T-helper 1 cell (primary cell): ENCODE results near the gene AKAP4.

Experiments
- DNase-seq, 5 donors: peaks; one replicate each; pipeline ENCODE4 v3.0.0-alpha.2; 2012 to 2020
- total RNA-seq, 4 donors: gene quantifications; one replicate each; lab custom pipeline; 2026; lab: John Stamatoyannopoulos, UW

AKAP4 gene, protein sequence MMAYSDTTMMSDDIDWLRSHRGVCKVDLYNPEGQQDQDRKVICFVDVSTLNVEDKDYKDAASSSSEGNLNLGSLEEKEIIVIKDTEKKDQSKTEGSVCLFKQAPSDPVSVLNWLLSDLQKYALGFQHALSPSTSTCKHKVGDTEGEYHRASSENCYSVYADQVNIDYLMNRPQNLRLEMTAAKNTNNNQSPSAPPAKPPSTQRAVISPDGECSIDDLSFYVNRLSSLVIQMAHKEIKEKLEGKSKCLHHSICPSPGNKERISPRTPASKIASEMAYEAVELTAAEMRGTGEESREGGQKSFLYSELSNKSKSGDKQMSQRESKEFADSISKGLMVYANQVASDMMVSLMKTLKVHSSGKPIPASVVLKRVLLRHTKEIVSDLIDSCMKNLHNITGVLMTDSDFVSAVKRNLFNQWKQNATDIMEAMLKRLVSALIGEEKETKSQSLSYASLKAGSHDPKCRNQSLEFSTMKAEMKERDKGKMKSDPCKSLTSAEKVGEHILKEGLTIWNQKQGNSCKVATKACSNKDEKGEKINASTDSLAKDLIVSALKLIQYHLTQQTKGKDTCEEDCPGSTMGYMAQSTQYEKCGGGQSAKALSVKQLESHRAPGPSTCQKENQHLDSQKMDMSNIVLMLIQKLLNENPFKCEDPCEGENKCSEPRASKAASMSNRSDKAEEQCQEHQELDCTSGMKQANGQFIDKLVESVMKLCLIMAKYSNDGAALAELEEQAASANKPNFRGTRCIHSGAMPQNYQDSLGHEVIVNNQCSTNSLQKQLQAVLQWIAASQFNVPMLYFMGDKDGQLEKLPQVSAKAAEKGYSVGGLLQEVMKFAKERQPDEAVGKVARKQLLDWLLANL
- 0 reads per million in 4 donors for total RNA-seq

DNA sequence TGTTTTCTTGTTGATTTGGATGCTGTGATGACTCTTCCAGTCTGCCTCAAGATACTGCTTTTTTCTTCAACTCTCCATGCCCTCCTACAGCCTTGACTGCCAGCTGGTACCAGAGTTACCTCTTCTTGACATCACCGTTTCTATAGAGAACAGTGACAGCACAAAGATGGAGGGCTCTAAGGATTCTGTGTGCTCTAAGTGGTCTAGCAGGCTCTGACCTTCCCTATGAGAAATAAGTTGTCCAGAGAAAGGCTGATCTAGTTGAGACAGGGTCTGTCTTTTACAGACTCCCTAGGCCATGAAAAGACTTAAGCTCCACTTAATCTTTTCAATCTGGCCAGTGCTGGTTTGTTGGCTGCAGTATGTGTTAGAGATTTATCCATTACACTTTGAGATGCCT, at the start of gene AKAP4:
Gene AKAP4 (minus strand): TSS at position 101 of the 400 bp plus-strand sequence. CDS start 118 bp downstream, outside the sequence.
- DNase-seq: no peak

DNA sequence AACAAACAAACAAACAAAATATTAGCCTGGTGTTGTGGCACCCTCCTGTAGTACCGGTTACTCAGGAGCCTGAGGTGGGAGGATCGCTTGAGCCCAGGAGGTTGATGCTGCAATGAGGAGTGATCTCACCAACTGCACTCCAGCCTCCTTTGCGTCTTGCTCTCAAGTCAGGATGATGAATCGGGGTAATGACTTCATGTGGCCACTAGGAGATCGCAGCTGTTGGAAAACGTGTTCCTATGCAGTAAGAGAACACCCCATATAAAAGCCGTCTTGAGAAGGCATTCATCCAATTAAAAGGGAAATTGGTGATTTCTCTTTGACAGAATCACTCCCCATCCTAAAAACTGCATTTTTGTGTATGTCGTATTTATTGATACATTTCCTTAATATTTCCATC, 10.7 kb upstream of the AKAP4 start:
- no peak for DNase-seq

DNA sequence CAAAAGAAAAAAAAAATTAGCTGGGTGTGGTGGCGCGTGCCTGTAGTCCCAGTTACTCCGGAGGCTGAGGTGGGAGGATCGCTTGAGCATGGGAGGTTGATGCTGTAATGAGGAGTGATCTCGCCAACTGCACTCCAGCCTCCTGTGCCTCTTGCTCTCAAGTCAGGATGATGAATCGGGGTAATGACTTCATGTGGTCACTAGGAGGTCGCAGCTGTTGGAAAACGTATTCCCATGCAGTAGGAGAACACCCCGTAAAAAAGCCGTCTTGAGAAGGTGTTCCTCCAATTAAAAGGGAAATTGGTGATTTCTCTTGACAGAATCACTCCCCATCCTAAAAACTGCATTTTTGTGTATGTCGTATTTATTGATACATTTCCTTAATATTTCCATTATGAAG, 5.9 kb upstream of the AKAP4 start:
- no peak for DNase-seq

DNA sequence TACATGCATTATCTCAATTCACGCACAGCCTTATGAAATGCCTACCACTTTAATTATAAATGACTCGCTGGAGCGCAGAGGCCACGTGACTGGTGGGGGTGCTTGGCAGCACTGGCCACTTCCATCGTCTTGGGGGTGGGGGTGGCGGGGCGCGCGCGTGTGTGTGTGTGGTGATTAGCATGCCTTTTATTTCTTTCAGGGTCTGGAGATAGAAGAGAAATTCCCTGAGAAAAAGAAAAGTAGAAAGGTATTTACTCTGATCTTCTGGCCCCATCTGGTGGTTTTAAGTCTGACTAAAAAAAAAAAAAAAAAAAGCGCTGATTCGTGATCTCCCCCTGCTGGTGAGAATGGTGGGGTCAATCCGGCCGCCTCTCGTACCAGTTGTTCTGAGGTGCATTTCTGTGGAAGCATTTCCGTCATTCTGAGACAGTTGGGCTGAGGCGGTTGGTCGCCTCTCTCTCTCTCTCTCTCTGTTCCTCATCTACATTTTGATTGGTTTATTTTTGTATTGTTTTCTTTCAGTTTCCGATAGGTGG, 3.6 kb upstream of the AKAP4 start, which contains the start of gene CCNB3:
Gene CCNB3 (plus strand): TSS at position 402 of the 536 bp plus-strand sequence. CDS start 80,399 bp downstream, outside the sequence.
- peak; percentile 41 to 85 (median 55) for DNase-seq

DNA sequence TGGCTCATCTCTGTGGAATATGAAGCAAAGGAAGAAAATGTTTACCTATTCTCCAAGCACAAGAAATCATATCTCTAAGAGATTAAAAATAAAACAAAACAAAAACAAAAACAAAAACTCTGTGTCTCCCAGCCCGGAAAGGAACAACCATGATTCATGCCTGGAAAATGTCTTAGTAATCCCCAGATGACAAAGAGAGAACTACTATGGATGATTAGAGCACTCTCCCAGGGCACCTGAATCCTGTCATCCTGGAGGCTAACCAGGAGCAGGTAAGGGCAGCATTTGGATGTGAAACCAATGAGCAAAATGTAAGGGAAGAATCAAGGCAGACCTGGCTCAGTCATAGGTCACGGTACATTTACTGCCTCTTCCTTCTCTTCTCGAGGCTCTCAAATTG, 1.7 kb upstream of the AKAP4 start:
- DNase-seq: no peak

DNA sequence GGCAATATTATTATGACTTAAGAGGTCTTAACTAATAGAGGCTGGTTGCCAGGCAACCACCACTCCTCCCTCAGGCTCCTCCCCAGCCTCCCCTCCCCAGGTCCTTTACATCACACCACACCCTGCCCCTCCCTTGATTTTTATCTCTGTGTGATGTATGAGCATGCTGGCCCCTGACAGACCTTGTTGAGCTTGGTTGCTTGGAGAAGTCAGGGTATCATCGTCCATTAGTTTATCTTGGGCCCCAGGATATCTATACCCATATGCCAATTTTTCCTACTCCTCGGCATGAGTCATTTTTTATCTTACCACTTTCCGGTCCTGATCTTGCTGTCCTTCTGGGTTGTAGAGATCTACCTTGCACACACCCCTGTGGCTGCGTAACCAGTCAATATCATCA, 2.5 kb downstream of the AKAP4 start:
- no peak for DNase-seq

DNA sequence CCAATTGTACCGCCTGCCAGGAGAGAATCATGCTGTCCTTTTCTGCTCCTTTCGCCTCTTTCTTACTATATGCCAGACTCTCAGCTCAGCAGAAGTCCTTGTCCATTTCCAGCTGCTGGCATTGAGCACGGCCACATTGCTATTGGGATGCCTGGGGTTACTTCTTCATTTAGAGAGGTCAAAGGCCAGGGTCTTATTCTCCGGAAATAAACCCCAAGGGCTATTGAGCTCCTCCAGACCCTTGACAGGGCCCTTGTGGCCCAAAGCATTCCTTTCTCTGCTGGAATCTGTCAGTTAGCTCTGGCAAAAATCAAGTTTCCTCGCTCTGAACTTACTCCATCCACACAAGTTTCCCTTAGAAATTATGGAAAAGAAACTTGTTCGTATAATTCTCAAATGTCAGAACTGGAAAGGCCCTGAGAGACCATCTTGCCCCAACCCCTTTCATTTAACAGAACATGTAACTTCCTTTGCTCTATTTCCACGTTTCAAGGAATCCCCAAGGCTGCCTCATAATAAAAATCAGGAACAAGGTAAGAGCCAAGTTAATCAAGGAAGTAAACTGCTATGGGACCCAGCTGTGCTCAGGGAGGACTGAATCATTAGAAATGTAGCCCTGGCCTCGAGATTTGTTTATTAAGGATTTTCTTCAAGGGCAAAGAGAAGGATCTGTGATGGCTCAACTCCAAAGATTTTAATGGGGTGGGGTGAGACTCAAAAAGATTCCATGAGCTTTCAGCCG, 11.8 kb downstream of the AKAP4 start:
- no peak for DNase-seq

DNA sequence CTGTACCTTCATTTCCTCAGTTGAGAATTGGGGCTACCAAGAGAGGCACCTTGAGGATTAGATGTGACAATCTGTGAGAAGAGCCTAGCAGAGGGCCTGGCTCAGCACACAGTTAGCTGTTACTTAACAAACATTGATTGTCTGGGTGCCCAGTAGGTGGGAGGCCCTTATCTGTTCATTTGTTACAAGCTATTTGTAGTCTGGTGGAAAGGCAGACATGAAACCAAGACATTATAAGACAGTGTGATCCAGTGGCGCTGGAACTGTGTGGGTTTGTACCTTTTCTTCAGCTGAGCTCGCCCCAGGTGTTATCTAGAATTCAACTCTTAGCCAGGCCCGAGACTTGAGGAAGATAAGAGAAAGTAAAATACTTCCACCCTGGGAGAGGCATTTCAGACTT, 16.9 kb downstream of the AKAP4 start:
- no peak for DNase-seq

DNA sequence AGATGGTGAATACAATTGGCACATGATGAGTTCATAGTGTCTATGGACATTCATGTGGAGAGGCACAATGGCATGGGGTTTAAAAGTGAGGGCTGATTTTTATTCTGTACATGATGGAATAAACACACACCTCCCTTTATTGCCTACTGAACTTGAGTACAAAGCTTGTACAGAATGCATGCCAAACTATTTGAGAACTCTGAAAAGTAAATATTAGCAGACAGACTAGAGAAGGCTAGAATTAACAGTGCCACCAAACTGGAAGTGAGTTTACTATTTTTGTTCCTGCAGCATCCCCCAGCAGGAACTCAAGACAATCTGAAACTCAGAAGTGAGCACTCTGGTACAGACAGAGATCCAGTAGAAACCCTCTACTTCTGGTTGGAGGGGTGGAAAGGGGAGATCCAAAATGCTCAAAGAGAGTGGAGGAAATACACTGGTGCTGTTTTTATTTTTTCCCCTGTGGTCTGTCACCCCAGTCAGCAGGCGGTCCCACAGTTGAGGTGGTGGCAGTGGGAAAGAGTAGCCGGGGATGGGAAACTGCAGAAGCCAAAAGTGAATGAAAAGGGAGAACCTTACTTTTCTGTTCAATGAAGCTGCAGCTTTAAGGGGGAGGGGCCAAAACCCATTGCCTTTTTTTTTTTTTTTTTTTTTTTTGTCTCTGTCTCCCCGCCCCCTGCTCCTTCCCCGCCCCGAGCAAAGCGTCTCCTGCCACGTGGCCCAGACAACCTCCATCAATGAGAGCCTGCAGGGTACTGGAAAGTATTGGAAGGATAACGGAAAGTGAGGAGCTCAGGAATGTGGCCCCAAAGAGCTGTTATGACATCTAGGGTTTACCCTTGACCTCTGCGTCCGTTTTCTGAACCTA, 20.5 kb downstream of the AKAP4 start:
- no peak for DNase-seq

DNA sequence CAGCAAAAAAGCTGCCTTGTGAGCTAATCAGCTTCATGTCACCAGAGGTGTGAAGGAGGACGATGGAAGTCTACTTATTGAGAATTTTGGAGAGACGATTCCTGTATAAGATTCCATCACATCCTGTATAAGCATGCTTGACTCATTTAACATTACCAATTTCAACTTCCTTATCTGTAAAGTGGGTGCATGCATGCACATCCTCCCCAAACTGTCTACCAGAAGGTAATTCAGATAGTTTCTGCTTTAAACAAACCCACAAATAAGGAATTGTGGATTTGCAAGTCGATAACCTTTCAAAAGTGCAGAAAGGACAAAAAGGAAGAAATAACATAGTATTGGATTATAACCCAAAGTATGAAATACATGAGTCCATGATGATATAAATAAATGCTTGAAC, 31.1 kb downstream of the AKAP4 start:
- no peak for DNase-seq

DNA sequence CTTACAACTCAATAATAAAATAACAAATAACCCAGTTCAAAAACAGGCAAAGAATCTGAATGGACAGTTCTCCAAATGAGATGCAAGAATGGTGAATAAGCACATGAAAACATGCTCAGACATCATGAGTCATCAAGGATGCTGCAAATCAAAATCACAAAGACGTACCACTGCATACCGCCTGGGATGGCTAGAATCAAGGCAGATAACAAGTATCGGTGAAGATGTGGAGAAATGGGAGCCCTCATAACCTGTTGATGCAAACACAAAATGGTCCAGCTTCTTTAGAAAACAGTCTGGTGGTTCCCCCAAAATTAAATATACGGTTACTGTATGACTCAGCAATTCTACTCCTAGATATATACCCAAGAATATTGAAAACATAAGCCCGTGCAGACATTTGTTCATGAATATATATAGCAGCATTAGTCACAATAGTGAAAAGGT, 32.5 kb downstream of the AKAP4 start:
- no peak for DNase-seq

DNA sequence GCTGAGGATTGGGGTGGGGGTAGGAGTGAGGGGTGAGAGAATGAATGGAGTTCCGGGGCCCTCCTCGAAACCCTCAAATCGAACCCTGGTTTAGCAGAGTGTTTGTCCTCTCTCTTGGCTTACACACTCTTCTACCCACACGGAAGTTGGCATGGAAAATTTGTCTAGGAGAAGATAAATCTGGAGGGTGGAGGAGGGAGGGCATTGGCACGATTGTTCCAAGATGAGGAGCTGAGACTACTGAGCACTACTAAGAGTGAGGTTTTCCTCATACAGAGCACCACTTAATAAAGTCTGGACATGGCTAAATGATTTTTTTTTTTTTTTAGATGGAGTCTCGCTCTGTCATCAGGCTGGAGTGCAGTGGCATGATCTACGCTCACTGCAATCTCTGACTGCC, 33.4 kb downstream of the AKAP4 start:
- no peak for DNase-seq

DNA sequence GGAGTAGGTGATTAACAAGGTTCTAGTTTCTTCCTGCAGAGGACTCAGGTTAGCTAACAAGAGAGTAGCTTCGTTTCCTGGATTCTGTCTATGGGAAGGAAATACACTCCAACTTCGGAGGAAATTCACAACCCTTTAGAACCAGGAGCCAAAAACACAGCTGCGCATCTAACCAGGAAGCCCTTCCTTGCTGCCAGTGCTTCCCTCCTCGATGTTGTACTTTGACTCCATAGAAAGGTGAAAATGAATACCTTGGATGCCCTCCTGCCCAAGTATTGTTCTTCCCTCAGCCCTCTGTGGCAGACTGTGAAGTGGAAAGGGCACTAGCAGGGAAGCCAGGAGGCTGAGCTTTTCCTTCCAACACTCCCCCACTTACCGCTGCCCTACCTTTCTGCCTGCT, 35.1 kb downstream of the AKAP4 start:
- DNase-seq: no peak

DNA sequence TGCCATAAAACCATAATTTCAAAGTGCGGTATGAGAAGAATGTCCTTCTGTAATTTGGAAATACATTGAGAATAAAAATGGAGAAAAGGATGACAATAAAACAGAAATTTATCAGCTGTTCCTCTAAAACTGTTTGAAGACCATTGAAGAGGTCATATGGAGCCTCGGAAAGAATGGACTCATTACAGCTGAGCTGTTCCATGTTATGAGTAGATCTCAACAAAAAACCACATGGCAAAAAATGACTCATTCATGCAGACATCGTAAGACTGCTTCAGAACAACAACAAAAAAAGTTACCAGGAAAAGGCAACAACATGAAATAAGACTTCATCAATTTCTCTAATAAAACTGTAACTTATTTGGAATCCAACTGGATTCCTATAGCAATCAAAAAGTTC, 39.7 kb downstream of the AKAP4 start:
- DNase-seq: no peak

DNA sequence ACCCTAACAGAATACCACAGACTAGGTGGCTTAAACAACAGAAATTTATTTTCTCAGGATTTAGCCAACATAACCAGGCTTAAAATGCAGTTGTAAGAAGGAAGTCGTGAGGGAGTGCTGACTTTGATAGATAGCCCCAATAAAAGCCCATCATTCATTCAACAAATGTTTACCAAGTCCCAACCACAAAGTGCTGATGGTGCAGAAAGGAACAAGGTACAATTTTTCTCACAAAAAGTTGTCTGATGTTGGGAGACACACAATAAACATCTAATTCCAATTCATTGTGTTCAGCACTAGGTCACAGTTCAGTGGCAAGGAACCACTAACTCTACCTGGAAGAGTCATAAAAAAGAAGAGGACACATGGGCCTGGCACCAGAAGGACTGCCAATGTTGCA, 42.2 kb downstream of the AKAP4 start:
- DNase-seq: no peak

DNA sequence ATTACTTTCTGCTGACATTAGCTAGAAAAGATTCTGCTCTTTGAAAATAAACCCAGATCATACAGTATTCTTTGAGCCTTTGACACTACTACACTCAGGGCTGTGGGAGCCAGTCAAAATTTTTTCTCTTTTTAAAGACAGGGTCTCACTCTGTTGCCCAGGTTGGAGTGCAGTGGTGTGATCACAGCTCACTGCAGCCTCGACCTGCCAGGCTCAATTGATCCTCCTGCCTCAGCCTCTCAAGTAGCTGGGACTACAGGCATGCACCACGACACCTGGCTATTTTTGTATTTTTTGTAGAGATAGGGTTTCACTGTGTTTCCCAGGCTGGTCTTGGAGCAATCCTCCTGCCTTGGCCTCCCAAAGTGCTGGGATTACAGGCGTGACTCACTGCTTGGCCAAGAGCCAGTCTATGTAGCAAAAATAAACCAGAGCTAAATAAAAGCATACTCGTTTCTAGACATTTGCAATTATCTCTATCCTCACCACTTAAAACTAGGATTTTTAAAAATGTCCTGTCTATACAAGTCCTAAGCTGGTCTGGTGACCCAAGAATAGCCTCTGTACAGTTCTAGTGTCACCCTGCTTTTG, 43.2 kb downstream of the AKAP4 start:
- no peak for DNase-seq

DNA sequence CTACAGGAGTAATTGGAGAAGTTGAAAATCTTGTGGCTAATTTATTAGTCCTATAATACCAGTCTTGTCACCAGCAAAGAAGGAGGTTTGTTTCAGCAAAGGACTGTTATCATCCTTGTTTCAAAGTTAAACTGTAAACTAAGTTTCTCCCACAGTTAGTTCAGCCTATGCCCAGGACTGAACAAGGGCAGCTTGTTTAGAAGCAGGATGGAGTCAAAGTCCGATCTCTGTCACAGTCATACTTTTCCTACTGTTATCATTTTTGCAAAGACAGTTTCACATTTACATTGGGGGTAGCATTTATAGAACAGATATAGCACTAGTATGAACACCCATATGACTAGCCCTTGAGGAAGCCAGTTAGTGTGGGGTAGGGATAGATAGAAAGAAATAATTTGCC, 46.4 kb downstream of the AKAP4 start:
- no peak for DNase-seq

DNA sequence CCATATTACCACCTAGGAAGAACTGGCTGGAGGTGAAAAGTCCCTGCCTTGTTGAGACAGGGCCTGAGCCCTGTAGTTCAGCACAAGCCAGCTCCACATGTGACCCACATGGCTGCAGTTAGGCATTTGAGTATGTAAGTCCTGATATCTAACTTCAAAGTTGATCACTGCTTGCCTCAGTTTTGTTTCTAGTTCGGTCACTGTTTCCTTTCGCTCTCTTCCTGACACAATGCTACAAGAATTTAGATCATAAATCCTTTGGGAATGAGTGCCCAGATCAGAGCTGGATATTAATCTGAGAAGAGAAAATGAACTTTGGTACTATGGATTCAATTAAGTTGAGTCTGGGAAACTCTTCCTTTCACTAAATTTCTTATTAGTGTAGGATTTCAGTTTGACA, 48.4 kb downstream of the AKAP4 start:
- DNase-seq: no peak

DNA sequence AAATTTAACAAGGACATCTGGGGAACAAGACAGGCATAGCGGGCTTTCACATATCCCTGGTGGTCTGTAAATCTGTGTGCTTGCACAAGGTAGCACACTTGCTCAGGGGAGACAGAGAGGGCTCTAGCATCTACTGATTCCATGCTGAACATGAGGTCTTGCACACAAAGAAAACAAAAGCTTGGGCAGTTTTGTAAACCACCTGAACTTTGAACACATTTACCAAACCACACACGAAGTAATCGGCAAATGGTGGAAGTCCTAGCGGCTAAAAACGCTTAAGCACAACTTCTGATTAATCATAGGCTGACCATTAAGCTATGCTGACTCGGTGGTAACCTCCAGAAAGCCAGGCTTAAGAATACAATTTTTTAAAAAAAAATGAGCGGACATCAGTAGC, 52.8 kb downstream of the AKAP4 start:
- no peak for DNase-seq
